Mucosa of rectum (tissue), 2 donors: Measurements from ENCODE around the gene CD58.

Source experiments
- H3K27ac ChIP-seq, 2 donors: one replicate each; pipeline ENCODE4 v1.7.0; 2013; ENCODE audit warnings: inconsistent platforms in 2 of 2, low read depth in 2 of 2, low read length in 2 of 2
- H3K27me3 ChIP-seq, 2 donors: one replicate each; pipeline ENCODE4 v1.7.0; 2013; ENCODE audit warnings: low read length in 2 of 2; ENCODE audit not compliant: control insufficient read depth in 2 of 2, insufficient read depth in 2 of 2
- H3K36me3 ChIP-seq, 2 donors: one replicate each; pipeline ENCODE4 v1.7.0; 2013; ENCODE audit warnings: low read length in 2 of 2; ENCODE audit not compliant: control insufficient read depth in 2 of 2, insufficient read depth in 2 of 2
- H3K4me1 ChIP-seq, 2 donors: one replicate each; pipeline ENCODE4 v1.7.0; 2013; ENCODE audit warnings: low read length in 2 of 2, mild to moderate bottlenecking in 1 of 2; ENCODE audit not compliant: control insufficient read depth in 2 of 2, insufficient read depth in 2 of 2
- H3K4me3 ChIP-seq, 2 donors: one replicate each; pipeline ENCODE4 v1.7.0; 2013; ENCODE audit warnings: low read length in 2 of 2
- H3K9ac ChIP-seq, 2 donors: one replicate each; pipeline ENCODE4 v1.7.0; 2013; ENCODE audit warnings: low read length in 2 of 2, low read depth in 1 of 2, mild to moderate bottlenecking in 1 of 2
- H3K9me3 ChIP-seq, 2 donors: one replicate each; pipeline ENCODE4 v1.7.0; 2013; ENCODE audit warnings: low read length in 2 of 2; ENCODE audit not compliant: control insufficient read depth in 2 of 2
- donor health status: healthy.
- donor health status: Normal muscosa, but diverticular disease.

The CD58 gene

DNA sequence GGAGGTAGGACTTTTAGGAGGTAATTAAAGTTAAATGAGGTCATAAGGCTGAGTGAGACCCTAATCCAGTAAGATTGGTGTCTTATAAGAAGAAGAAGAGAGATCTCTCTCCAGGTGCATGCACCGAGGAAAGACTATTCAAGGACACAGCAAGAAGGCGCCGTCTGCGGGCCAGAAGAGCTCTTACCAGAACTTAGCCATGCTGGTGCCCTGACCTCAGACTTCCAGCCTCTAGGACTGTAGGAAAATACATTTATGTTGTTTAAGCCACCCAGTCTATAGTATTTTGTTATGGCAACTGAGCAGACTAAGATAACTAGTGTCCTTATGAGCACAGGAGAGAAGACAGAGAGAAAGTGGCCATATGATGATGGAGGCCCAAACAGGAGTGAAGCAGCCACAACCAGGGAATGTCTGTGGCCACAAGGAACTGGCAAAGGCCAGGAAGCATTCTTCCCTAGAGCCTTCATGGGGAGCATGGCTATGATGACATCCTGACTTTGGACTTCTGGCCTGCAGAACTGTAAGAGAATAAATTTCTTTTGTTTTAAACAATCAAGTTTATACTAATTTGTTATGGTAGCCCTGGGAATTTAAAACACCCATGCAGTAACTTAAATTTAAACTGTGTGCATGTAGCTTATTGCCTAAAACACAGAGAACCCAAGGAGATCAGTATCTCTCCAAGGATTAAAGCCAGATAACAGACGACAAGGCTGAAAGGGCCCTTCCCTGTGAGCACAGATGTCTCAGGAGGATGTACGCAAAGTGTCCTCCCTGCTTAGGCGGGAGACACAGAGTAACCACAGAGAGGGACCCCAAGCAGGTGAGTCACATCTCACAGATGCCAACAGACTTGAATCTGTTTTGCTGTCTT, 9.9 kb upstream of the CD58 start:
- Histone ChIP-seq H3K4me3 (no peak overlapping the region), H3K27ac (no peak overlapping the region), H3K4me1 (no peaks in the 10 kb centered on the region), H3K27me3 (no peaks in the 10 kb centered on the region), H3K36me3 (peaks cover 12 to 18% of the 10 kb centered on the region in 2 donors), H3K9me3 (no peaks in the 10 kb centered on the region), H3K9ac (no peak overlapping the region)

DNA sequence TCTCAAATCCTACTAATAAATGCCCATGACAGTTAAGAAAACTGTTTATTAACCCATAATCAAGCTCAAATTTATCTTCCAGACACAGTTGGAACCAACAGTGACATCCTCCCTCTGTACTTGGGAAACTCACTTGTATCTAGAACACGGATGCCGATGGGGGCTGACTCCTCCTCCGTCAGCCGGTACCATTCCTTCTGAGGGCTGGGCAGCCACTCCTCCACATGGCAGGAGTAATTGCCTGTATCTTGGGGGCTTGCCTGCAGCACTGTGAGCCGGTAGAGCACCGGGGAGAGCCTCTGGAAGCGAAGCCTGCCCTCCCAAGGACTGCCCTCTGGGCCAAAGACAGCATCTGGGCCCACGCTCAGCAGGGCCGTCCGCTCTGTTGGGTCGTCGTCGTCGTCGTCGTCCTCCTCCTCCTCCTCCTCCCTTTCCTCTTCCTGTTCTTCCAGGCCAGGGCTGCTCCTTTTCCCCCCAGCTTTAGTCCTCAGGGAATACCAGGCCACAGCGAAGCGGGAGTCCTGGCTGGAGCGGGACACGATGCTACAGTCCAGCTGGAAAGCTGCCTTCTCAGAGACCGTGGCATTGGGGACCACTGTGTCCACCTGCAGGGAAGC, 8.5 kb upstream of the CD58 start:
- no peaks in the 10 kb centered on the region for H3K27me3 ChIP-seq
- H3K9me3 ChIP-seq, result no peaks in the 10 kb centered on the region
- peaks cover 7 to 12% of the 10 kb centered on the region in 2 donors for H3K36me3 ChIP-seq
- no peaks in the 10 kb centered on the region for H3K4me1 ChIP-seq
- H3K9ac ChIP-seq, result no peak overlapping the region
- H3K27ac ChIP-seq, result no peak overlapping the region
- H3K4me3 ChIP-seq, result no peak overlapping the region

DNA sequence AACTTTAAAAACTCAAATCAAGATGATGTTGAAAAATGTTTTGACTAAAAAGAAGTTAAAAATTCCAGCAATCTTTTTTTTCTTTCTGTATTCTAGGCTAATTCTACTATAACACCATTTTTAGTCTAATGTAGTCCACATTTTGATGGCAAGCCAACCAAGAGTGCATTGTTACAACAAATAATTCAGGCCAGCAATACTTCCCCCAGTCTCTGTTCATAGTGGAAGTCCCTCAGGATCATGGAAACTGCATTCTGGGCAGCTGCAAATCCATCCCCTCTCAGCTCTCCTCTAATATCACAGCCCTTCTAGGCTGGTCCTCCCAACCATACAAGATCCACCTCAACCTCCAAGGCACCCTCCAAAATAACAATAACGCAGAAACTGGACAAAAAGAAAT, 7.8 kb upstream of the CD58 start:
- Histone ChIP-seq H3K4me3 (no peak overlapping the region), H3K27me3 (no peaks in the 10 kb centered on the region), H3K9me3 (no peaks in the 10 kb centered on the region), H3K36me3 (peaks cover 7 to 12% of the 10 kb centered on the region in 2 donors), H3K9ac (no peak overlapping the region), H3K27ac (no peak overlapping the region), H3K4me1 (no peaks in the 10 kb centered on the region)

DNA sequence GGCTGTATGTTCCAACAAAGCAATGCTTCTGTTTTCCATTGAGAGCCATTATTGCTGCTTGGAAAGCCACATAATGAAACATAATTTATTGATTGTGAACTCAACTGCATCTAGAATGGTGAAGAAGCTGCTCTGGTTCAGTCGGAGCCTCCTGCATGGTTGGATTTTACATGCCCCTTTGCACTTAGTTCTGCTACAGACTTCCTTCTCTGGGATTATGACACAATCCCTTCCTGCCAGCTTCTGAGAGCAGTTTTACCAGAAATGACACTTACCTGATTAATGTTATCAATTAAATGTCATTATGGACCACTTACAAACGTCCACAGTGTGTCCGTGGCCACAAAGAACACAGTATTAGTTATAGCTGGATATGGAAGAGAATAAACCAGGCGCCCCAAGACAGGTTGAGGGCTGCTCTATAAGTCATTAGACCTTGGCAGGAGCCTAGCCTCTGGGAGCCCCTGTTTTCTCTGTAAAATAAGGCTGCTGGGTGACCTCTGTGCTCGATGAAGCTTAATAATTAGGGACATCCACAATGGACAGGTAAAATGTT, 7.0 kb upstream of the CD58 start:
- Histone ChIP-seq H3K9ac (no peak overlapping the region), H3K4me3 (no peak overlapping the region), H3K27me3 (no peaks in the 10 kb centered on the region), H3K4me1 (no peaks in the 10 kb centered on the region), H3K36me3 (peaks cover 6 to 12% of the 10 kb centered on the region in 2 donors), H3K9me3 (no peaks in the 10 kb centered on the region), H3K27ac (no peak overlapping the region)

DNA sequence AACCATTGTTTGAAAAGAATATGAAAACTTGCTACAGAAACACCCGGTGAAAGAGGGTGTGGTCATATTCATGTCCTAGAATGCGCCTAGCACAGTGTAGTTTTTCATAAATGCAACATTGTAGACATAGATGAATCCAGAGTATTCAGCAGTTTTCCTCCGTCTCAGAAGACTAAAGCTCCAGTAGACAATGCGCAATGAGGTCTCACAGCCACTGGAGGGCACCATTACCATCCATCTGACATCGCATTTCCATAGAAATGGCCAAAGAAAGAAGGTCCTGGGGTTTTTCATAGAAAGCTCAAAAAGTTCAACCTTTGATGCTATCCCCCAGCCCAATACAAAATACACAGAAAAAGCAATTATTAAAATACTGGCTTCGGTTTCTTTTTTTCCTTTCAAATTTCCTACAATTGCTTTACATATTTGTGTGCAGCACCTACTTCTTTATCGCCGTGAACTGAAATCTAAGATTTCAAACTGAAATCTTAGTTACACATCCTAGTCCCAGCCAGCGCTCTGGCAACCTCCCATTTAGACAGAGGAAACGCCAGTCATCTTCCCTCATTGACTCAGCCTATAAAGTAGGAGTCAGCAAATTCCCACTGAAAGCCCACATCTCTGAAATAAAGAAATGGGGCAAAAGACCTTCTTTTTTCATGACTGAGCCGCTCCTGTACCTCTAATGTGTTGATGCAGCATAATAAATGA, 3.9 kb upstream of the CD58 start:
- Histone ChIP-seq H3K36me3 (peaks cover 5 to 12% of the 10 kb centered on the region in 2 donors), H3K9ac (no peak overlapping the region), H3K27me3 (no peaks in the 10 kb centered on the region), H3K9me3 (no peaks in the 10 kb centered on the region), H3K27ac (no peak overlapping the region), H3K4me3 (no peak overlapping the region), H3K4me1 (peaks cover 7 to 11% of the 10 kb centered on the region in 2 donors)

DNA sequence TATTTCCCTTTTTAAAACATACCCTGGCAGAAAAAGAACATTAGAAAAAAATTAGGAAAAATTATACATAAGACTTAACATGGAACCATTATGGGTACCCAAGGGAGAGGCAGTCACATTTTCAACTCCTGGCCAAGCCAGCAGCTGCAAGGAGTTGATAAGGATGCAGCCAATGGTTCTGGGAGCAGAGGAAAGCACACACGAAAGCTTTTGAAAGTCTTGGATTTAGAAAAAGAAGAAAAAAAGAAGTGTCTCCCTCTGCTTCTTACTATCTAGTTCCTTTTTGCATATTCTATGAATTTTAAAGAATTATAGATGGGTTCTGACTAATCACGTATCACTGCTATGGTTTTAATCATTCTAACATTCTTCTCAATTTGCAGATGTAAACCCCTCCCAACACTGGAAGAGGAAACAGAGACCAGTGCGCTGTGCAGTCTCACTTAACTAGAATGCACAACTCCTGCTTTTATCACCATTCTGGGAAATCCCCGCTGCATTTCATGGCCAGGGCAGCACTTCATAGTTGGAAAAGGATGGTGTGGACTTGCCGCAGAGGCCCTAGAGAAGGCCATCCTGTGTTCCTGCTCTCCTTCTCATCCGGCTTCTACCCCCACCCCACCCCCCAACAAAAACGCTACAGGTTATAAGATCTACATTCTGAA, 2.7 kb upstream of the CD58 start:
- Histone ChIP-seq H3K4me3 (no peak overlapping the region), H3K9me3 (no peaks in the 10 kb centered on the region), H3K27ac (no peak overlapping the region), H3K27me3 (no peaks in the 10 kb centered on the region), H3K9ac (no peak overlapping the region), H3K36me3 (peaks cover 0 to 9% of the 10 kb centered on the region in 2 donors), H3K4me1 (peaks cover 15 to 16% of the 10 kb centered on the region in 2 donors)

DNA sequence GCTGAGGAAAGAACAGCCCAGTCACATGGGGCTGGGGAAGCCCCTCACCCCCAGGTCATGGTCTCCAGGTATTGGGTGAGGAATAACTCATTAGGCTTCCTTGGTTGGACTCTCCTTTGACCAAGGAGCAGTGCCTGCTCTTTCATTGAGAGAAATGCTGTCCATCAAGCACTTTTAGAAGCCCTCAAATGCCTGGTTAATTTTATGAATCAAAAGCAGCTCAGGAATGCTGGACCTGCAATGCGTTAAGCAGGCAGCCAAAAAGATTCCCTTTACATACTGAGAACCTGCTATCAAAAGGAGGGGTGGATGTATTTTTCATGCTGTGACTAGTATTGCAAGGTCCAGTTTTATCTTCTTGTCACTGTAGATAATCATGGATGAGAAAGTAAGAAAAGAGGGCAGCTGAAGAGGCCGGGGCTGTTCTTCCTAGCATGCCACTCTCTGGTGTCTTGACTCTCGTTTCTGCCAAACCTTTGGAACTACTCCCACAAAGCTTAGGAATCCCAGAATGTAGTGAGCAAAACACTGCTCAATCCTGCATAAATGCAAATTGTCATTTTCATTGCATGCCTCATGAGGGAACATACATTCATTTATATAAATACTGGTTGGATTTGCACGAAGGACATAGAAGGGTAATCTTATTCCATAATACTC, 2.1 kb upstream of the CD58 start:
- H3K9me3 ChIP-seq, result no peaks in the 10 kb centered on the region
- no peak overlapping the region for H3K27ac ChIP-seq
- H3K4me1 ChIP-seq, result peaks cover 15 to 16% of the 10 kb centered on the region in 2 donors
- no peaks in the 10 kb centered on the region for H3K27me3 ChIP-seq
- peaks cover 0 to 7% of the 10 kb centered on the region in 2 donors for H3K36me3 ChIP-seq
- H3K4me3 ChIP-seq, result no peak overlapping the region
- H3K9ac ChIP-seq, result no peak overlapping the region

DNA sequence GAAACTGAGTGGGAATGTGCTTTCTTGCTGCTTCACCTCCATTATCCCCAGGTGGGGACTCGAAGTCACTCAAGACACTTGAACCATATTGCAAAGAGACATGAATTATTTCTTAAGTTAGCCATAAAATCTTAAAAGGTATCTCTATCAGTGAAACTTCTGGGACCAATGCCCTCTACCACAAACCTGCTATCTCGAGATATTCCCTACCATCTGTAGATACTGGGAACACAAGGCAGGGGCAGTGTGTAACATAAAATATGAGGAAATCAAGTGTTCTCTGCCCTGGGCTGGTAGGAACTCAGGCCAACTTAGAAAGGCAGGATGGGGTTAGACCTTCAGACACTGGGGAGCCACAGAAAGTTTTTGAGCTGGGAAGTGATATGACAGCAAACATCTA, 1.3 kb upstream of the CD58 start:
- H3K9ac ChIP-seq, result no peak overlapping the region
- no peaks in the 10 kb centered on the region for H3K27me3 ChIP-seq
- peaks cover 0 to under 1% of the 10 kb centered on the region in 2 donors for H3K36me3 ChIP-seq
- no peaks in the 10 kb centered on the region for H3K9me3 ChIP-seq
- H3K4me3 ChIP-seq, result no peak overlapping the region
- peaks cover 15 to 16% of the 10 kb centered on the region in 2 donors for H3K4me1 ChIP-seq
- no peak overlapping the region for H3K27ac ChIP-seq

DNA sequence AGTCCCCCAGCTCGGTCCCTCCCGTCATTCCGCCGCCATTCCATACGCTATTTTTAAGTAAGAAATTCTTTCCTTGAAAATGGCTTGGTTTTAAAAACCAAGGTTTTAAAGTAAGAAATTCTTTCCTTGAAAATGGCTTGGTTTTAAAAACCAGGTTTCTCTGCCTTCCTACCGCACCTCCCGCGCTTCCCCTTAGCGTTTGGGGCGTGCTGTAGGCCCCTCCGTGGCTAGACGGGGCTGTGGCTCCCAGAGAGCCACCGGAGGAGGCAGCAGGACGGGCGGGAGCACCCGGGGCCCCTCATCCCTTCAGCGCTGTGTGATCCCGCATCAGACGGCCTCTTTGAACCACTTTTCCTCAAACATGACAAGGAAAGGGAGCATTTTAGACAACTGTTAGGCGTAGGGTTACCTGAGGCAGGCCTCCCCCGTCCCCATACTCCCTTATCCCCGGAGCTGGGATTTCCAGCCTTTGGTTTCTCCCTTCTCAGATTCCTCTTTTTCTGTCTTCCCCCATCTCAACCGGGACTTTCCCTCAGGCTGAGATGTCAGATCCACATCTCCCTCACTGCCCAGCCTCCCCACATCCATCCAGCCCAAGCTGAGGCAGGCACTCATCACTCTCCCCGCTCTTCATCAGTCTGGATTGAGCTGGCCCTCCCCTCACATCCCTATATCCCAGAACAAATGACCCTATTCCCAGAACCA, 541 bp upstream of the CD58 start:
- no peaks in the 10 kb centered on the region for H3K27me3 ChIP-seq
- peak overlapping the region; percentile 94 to 99 for H3K27ac ChIP-seq
- peaks cover 0 to under 1% of the 10 kb centered on the region in 2 donors for H3K36me3 ChIP-seq
- H3K4me1 ChIP-seq, result peaks cover 15 to 16% of the 10 kb centered on the region in 2 donors
- H3K9me3 ChIP-seq, result no peaks in the 10 kb centered on the region
- H3K9ac ChIP-seq, result peak overlapping the region; percentile 87 to 97
- H3K4me3 ChIP-seq, result peak overlapping the region; percentile 89 to 92
